IMR-90 (cell line): Measurements from ENCODE around the gene RAD18. TPM values are rescaled to one million over a fixed set of nuclear protein-coding genes. Genes with fewer than 3 reads are reported as not detected.

Experiments used
- ATAC-seq: fragments of 200-7000 bp; cut with Tn5 transposase; 2 replicates; pipeline ENCODE4 v1.9.1; 2020; ENCODE audit warnings: low read depth, mild to moderate bottlenecking, moderate library complexity
- BruUV-seq: library from RNA; stranded (reverse); fragments of 400-500 nt; replicated peaks from 2 replicates; lab custom pipeline; 2021; lab: Mats Ljungman, UMichigan
- CTCF ChIA-PET: fragments of 300-600 bp; formaldehyde crosslinking; extraction: SDS; loops from one replicate; lab custom pipeline; 2021; ENCODE audit warnings: antibody characterized with exemption; lab: Yijun Ruan, JAX
- POLR2A ChIA-PET: fragments of 300-600 bp; sonication (Branson Sonifier 250); formaldehyde crosslinking; loops from one replicate; lab custom pipeline; 2022; ENCODE audit warnings: antibody characterized with exemption; ENCODE audit not compliant: unreplicated experiment; lab: Charles Lee
- DNase-seq: peaks from one replicate; pipeline ENCODE4 v3.0.0; 2013
- H2AFZ ChIP-seq: replicated peaks from 2 replicates; pipeline ENCODE3; 2013; ENCODE audit warnings: low read length, mild to moderate bottlenecking; ENCODE audit not compliant: poor library complexity
- H2AK5ac ChIP-seq: 2 replicates; pipeline ENCODE4 v1.6.1; 2013; ENCODE audit warnings: low read depth, low read length, inconsistent platforms
- H2AK9ac ChIP-seq: replicated peaks from 2 replicates; pipeline ENCODE3; 2013; ENCODE audit warnings: mild to moderate bottlenecking, low read depth, low read length, moderate library complexity; ENCODE audit not compliant: poor library complexity
- H2BK120ac ChIP-seq: 2 replicates; pipeline ENCODE4 v1.6.1; 2013; ENCODE audit warnings: low read depth, low read length, inconsistent platforms
- H2BK15ac ChIP-seq: 3 replicates; pipeline ENCODE4 v1.6.1; 2013; ENCODE audit warnings: low read depth, low read length, inconsistent platforms
- H2BK20ac ChIP-seq: 2 replicates; pipeline ENCODE4 v1.6.1; 2013; ENCODE audit warnings: low read depth, mild to moderate bottlenecking, inconsistent platforms, low read length, moderate library complexity
- H2BK5ac ChIP-seq: 2 replicates; pipeline ENCODE4 v1.6.1; 2013; ENCODE audit warnings: mild to moderate bottlenecking, low read depth, low read length, inconsistent platforms; ENCODE audit not compliant: poor library complexity, severe bottlenecking
- H3K14ac ChIP-seq: replicated peaks from 2 replicates; pipeline ENCODE4 v1.6.1; 2013; ENCODE audit warnings: low read depth, low read length, inconsistent platforms
- H3K18ac ChIP-seq: 2 replicates; pipeline ENCODE4 v1.6.1; 2013; ENCODE audit warnings: low read depth, low read length, control low read depth
- H3K23ac ChIP-seq: 2 replicates; pipeline ENCODE4 v1.6.1; 2013; ENCODE audit warnings: low read depth, low read length, inconsistent platforms
- H3K27ac ChIP-seq: 2 replicates; pipeline ENCODE4 v1.5.1; 2013; ENCODE audit warnings: mild to moderate bottlenecking, control low read depth, low read length; ENCODE audit not compliant: insufficient read depth
- H3K27me3 ChIP-seq: 2 replicates; pipeline ENCODE4 v1.6.1; 2013; ENCODE audit warnings: low read length; ENCODE audit not compliant: control insufficient read depth, insufficient read depth
- H3K36me3 ChIP-seq: 2 replicates; pipeline ENCODE4 v1.6.1; 2013; ENCODE audit warnings: low read length, mixed read lengths; ENCODE audit not compliant: control insufficient read depth, insufficient read depth
- H3K4ac ChIP-seq: 2 replicates; pipeline ENCODE4 v1.6.1; 2013; ENCODE audit warnings: low read depth, low read length, inconsistent platforms
- H3K4me1 ChIP-seq: 2 replicates; pipeline ENCODE4 v1.6.1; 2013; ENCODE audit warnings: low read length, mixed read lengths; ENCODE audit not compliant: control insufficient read depth, insufficient read depth
- H3K4me2 ChIP-seq: 2 replicates; pipeline ENCODE4 v1.6.1; 2013; ENCODE audit warnings: low read depth, mild to moderate bottlenecking, control low read depth, low read length, moderate library complexity
- H3K4me3 ChIP-seq: 2 replicates; pipeline ENCODE4 v1.5.1; 2013; ENCODE audit warnings: low read depth, mild to moderate bottlenecking, control low read depth, low read length, moderate library complexity; ENCODE audit not compliant: insufficient read depth
- H3K56ac ChIP-seq: 2 replicates; pipeline ENCODE4 v1.6.1; 2013; ENCODE audit warnings: low read length, inconsistent platforms; ENCODE audit not compliant: insufficient read depth; ENCODE audit errors: extremely low read depth
- H3K79me1 ChIP-seq, 2 experiments: 2 replicates each; pipeline ENCODE4 v1.6.1; 2013; ENCODE audit warnings: low read length in 2 of 2, inconsistent platforms in 1 of 2, low read depth in 1 of 2
- H3K9ac ChIP-seq: 2 replicates; pipeline ENCODE4 v1.6.1; 2013; ENCODE audit warnings: low read depth, low read length, control low read depth
- H3K9me1 ChIP-seq: 2 replicates; pipeline ENCODE4 v1.6.1; 2013; ENCODE audit warnings: low read length, inconsistent platforms; ENCODE audit not compliant: insufficient read depth
- H3K9me3 ChIP-seq: 2 replicates; pipeline ENCODE4 v1.6.1; 2013; ENCODE audit warnings: low read length; ENCODE audit not compliant: control insufficient read depth, insufficient read depth
- H4K20me1 ChIP-seq: 2 replicates; pipeline ENCODE4 v1.6.1; 2013; ENCODE audit warnings: low read length, inconsistent platforms; ENCODE audit not compliant: insufficient read depth
- H4K5ac ChIP-seq: 2 replicates; pipeline ENCODE4 v1.6.1; 2013; ENCODE audit warnings: mild to moderate bottlenecking, low read depth, low read length, control low read depth
- H4K8ac ChIP-seq, 2 experiments: 2 replicates each; pipeline ENCODE4 v1.6.1; 2013; ENCODE audit warnings: low read depth in 2 of 2, low read length in 2 of 2, control low read depth in 1 of 2, inconsistent platforms in 1 of 2
- H4K91ac ChIP-seq: 2 replicates; pipeline ENCODE4 v1.6.1; 2013; ENCODE audit warnings: low read depth, low read length, inconsistent platforms; ENCODE audit not compliant: insufficient read depth
- BHLHE40 ChIP-seq: fragments of 150-350 bp; IDR thresholded peaks from 2 replicates; pipeline ENCODE4 v1.6.1; 2016; ENCODE audit warnings: mild to moderate bottlenecking, low read depth, low read length
- CEBPB ChIP-seq: IDR thresholded peaks from 2 replicates; pipeline ENCODE4 v1.6.1; 2012; ENCODE audit warnings: low read depth, low read length, improper control_type of control experiment
- CHD1 ChIP-seq: IDR thresholded peaks from 2 replicates; pipeline ENCODE4 v1.6.1; 2012; ENCODE audit warnings: low read depth, low read length, improper control_type of control experiment
- FOS ChIP-seq: fragments of 150-350 bp; IDR thresholded peaks from 2 replicates; pipeline ENCODE4 v1.6.1; 2016; ENCODE audit warnings: low read depth, low read length
- MAFK ChIP-seq: IDR thresholded peaks from 2 replicates; pipeline ENCODE4 v1.6.1; 2012; ENCODE audit warnings: low read depth, low read length, improper control_type of control experiment
- MAZ ChIP-seq: IDR thresholded peaks from 2 replicates; pipeline ENCODE4 v1.6.1; 2012; ENCODE audit warnings: low read depth, mild to moderate bottlenecking, low read length, improper control_type of control experiment, moderate library complexity, borderline replicate concordance
- POLR2A ChIP-seq: IDR thresholded peaks from 2 replicates; pipeline ENCODE4 v1.6.1; 2012; ENCODE audit warnings: mild to moderate bottlenecking, low read depth, low read length
- RAD21 ChIP-seq: IDR thresholded peaks from 2 replicates; pipeline ENCODE4 v1.6.1; 2012; ENCODE audit warnings: low read length, improper control_type of control experiment
- RCOR1 ChIP-seq: IDR thresholded peaks from 2 replicates; pipeline ENCODE4 v1.6.1; 2012; ENCODE audit warnings: mild to moderate bottlenecking, low read length, improper control_type of control experiment; ENCODE audit not compliant: insufficient replicate concordance
- RFX5 ChIP-seq: IDR thresholded peaks from 2 replicates; pipeline ENCODE4 v1.8.0; 2012; ENCODE audit warnings: low read depth, mild to moderate bottlenecking, low read length, moderate library complexity
- WGBS, 2 experiments: methylation state at CpG; one replicate each; pipeline versions ENCODE4 v1.1.5 to v1.1.7; 2013; ENCODE audit warnings: missing lambda C conversion rate in 2 of 2; ENCODE audit not compliant: insufficient read length in 1 of 2; ENCODE audit errors: extremely low coverage in 2 of 2; 5-methylcytosine and 5-hydroxymethylcytosine counted together
- dilution Hi-C: fragments of 300-500 bp; cut with HindIII; formaldehyde crosslinking; loops from one replicate; pipeline ENCODE4 v1.14.3; 2018; ENCODE audit warnings: low sequenced_read_pairs; ENCODE audit not compliant: unreplicated experiment
- in situ Hi-C: fragments of 300-500 bp; cut with MboI; formaldehyde crosslinking; loops from 3 replicates; pipeline ENCODE4 v1.14.3; 2019; ENCODE audit warnings: low sequenced_read_pairs, inconsistent platforms, mixed read lengths
- intact Hi-C: fragments of 100-400 bp; cut with micrococcal nuclease; formaldehyde crosslinking; loops from 2 replicates; pipeline ENCODE4 v1.10.0; 2022
- polyA plus RNA-seq, 3 experiments: library from polyadenylated mRNA; depleted of rRNA; stranded (reverse); fragments of >200 nt; gene quantifications; 2 replicates each; pipeline ENCODE4 v1.2.3, GENCODE V29; 2012; ENCODE audit warnings: low replicate concordance in 1 of 3
- total RNA-seq: library from RNA; depleted of rRNA; stranded (reverse); fragments of >200 nt; gene quantifications from 2 replicates; pipeline ENCODE4 v1.2.3, GENCODE V29; 2012
- TF ChIP-seq, protein P1 (sequence below): conservative IDR thresholded peaks from 2 replicates; pipeline ENCODE4 v1.5.1; 2012; ENCODE audit warnings: mild to moderate bottlenecking, low read depth, low read length, improper control_type of control experiment

Gene RAD18
- total and polyA plus RNA-seq, 2 of the 4 experiments (the other 2 are of a cell fraction) = 8.2 to 17.2 TPM

GRCh38 chr3:8976540-8977182, 13.4 kb upstream of the RAD18 start:
- WGBS, 2 experiments = 45% methylated on average over 4 of the region's 6 CpGs; no CpG with 5 or more reads in 1 of the 2 experiments
- Histone ChIP-seq H4K91ac (no peak overlapping the region), H3K36me3 (no peaks in the 10 kb centered on the region), H3K27me3 (peaks cover 11% of the 10 kb centered on the region), H3K9me3 (peaks cover 4% of the 10 kb centered on the region; the same call in 1 of the 2 replicates), H2BK5ac (no peak overlapping the region), H2AK5ac (no peak overlapping the region), H3K27ac (no peak overlapping the region), H3K56ac (no peak overlapping the region), H3K9me1 (no peaks in the 10 kb centered on the region), H2AFZ (no peak overlapping the region), H3K4ac (no peak overlapping the region), H2BK15ac (no peak overlapping the region), H3K23ac (no peak overlapping the region), H2BK20ac (no peak overlapping the region), H3K18ac (no peak overlapping the region), H3K79me1 (no peaks in the 10 kb centered on the region), H2BK120ac (no peak overlapping the region), H4K5ac (no peak overlapping the region), H3K9ac (no peak overlapping the region), H4K8ac (no peak overlapping the region), H2AK9ac (no peak overlapping the region), H3K4me2 (no peak overlapping the region), H3K4me1 (no peaks in the 10 kb centered on the region), H3K4me3 (no peak overlapping the region), H4K20me1 (no peaks in the 10 kb centered on the region), H3K14ac (no peak overlapping the region)
- in situ Hi-C loops = no loop called here
- TF ChIP-seq BHLHE40 = no peak
- TF ChIP-seq RAD21 = no peak
- TF ChIP-seq, protein P1, sequence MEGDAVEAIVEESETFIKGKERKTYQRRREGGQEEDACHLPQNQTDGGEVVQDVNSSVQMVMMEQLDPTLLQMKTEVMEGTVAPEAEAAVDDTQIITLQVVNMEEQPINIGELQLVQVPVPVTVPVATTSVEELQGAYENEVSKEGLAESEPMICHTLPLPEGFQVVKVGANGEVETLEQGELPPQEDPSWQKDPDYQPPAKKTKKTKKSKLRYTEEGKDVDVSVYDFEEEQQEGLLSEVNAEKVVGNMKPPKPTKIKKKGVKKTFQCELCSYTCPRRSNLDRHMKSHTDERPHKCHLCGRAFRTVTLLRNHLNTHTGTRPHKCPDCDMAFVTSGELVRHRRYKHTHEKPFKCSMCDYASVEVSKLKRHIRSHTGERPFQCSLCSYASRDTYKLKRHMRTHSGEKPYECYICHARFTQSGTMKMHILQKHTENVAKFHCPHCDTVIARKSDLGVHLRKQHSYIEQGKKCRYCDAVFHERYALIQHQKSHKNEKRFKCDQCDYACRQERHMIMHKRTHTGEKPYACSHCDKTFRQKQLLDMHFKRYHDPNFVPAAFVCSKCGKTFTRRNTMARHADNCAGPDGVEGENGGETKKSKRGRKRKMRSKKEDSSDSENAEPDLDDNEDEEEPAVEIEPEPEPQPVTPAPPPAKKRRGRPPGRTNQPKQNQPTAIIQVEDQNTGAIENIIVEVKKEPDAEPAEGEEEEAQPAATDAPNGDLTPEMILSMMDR = no peak
- TF ChIP-seq FOS = no peak
- no peak for TF ChIP-seq POLR2A
- TF ChIP-seq RCOR1 = no peak
- no peak for TF ChIP-seq CEBPB
- TF ChIP-seq CHD1 = no peak
- no peak for TF ChIP-seq MAZ
- no peak for TF ChIP-seq RFX5
- no peak for TF ChIP-seq MAFK
- intact Hi-C loops = no loop called here
- ATAC-seq (no peak), DNase-seq (no peak)
- ChIA-PET CTCF (interaction anchor here (1.3 kb wide), 1 partner anchor 11 kb away, joined by 4 read pairs; no protein-coding TSS in a partner anchor), POLR2A (interaction anchor here (0.6 to 0.7 kb wide), 2 partner anchors 308 to 327 kb away, joined by 3 to 5 read pairs; no protein-coding TSS in a partner anchor)
- dilution Hi-C loops = no loop called here
- no TSS peak for BruUV-seq
